Fibroblast of skin of right quadriceps (primary cell): ENCODE data around the gene KCTD12.

Experiments used
- DNase-seq: peaks from one replicate; pipeline ENCODE4 v3.0.0-alpha.2; 2013

Gene KCTD12

GRCh38 chr13:76853481-76853880 lies 32.7 kb downstream of the KCTD12 start:
- DNase-seq: no peak

GRCh38 chr13:76852986-76853385 lies 33.2 kb downstream of the KCTD12 start:
- DNase-seq: peak; percentile 58

GRCh38 chr13:76851961-76852360 lies 34.2 kb downstream of the KCTD12 start:
- DNase-seq: no peak

- no peak for DNase-seq
Observed at GRCh38 chr13:76849493-76849892, 36.7 kb downstream of the KCTD12 start.

GRCh38 chr13:76848596-76848995 lies 37.6 kb downstream of the KCTD12 start:
- no peak for DNase-seq

GRCh38 chr13:76846363-76846762 lies 39.8 kb downstream of the KCTD12 start:
- DNase-seq: no peak

- DNase-seq: no peak
Observed at GRCh38 chr13:76845865-76846264, 40.3 kb downstream of the KCTD12 start.

- DNase-seq: no peak
Observed at GRCh38 chr13:76845367-76845766, 40.8 kb downstream of the KCTD12 start.

- DNase-seq: no peak
Observed at GRCh38 chr13:76837801-76838200, 48.4 kb downstream of the KCTD12 start.

GRCh38 chr13:76836311-76836710 lies 49.9 kb downstream of the KCTD12 start:
- DNase-seq: peak; percentile 85

- no peak for DNase-seq
Observed at GRCh38 chr13:76833441-76833954, 52.7 kb downstream of the KCTD12 start.

- DNase-seq: no peak
Observed at GRCh38 chr13:76832258-76832988, 53.8 kb downstream of the KCTD12 start.

GRCh38 chr13:76830805-76831204 lies 55.4 kb downstream of the KCTD12 start:
- no peak for DNase-seq
